Neural crest cell (in vitro differentiated cells): ENCODE data around the gene IMP3. TPM values are rescaled to one million over a fixed set of nuclear protein-coding genes. Genes with fewer than 3 reads are reported as not detected.
A peak's percentile ranks its signal among the peaks of the same experiment; 100 is the strongest.
"Not testable (repeated sequence)": the region's sequence is repeated elsewhere in the genome, so short reads cannot be mapped to it uniquely, and the experiment has no call there.

Experiments
- DNase-seq: peaks from one replicate; pipeline ENCODE4 v3.0.0; 2021; ENCODE audit warnings: low read depth, mixed read lengths, low spot score
- H3K27ac Mint-ChIP-seq: one replicate; pipeline ENCODE4 v1.8.0; 2021; ENCODE audit warnings: mild to moderate bottlenecking, mixed read lengths; ENCODE audit not compliant: unreplicated experiment
- H3K27me3 Mint-ChIP-seq: 2 replicates; pipeline ENCODE4 v1.8.0; 2021; ENCODE audit warnings: low read depth, mild to moderate bottlenecking, mixed read lengths
- H3K36me3 Mint-ChIP-seq: 2 replicates; pipeline ENCODE4 v1.8.0; 2021; ENCODE audit warnings: low read depth, mild to moderate bottlenecking, mixed read lengths
- H3K4me1 Mint-ChIP-seq: 2 replicates; pipeline ENCODE4 v1.8.0; 2021; ENCODE audit warnings: mixed read lengths
- H3K4me3 Mint-ChIP-seq: one replicate; pipeline ENCODE4 v1.8.0; 2021; ENCODE audit warnings: mild to moderate bottlenecking, mixed read lengths
- H3K9me3 Mint-ChIP-seq: 2 replicates; pipeline ENCODE4 v1.8.0; 2021; ENCODE audit warnings: mixed read lengths
- CTCF ChIP-seq: fragments of 200-600 bp; sonication (generic); conservative IDR thresholded peaks from 2 replicates; pipeline ENCODE4 v1.5.0; 2021; ENCODE audit warnings: antibody characterized with exemption, mild to moderate bottlenecking
- total RNA-seq: library from RNA; stranded (reverse); gene quantifications from 2 replicates; pipeline ENCODE4 v1.2.1, GENCODE V29; 2021

IMP3 gene
- total RNA-seq, 1 donor from 2014 or later, result 79.4 TPM

DNA sequence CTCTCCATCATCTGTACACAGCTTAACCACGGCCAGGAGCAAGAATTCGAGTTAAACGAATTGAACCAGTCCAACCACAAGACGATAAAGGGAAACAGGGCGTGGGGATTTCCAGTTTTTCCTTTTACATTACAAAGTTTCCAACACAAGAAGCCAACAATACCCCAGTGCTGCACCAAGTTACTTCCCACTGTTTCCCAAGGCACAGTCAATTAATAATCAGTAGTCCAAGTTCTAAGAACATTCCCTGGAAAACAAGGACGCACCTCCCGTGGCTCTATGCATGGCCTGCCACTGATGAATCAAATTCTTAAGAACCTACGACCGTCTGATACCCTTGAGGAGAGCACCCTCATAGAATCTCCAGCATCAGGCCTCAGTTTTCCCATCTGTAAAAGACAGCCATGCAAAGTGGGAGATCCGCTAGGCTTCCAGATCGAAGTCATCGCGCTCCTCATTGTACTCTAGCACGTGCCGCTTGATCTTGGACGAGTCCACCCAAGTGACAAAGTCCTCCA is 774 bp downstream of the IMP3 start:
- peak overlapping the region; percentile 88 for H3K27ac Mint-ChIP-seq
- no peak for TF ChIP-seq CTCF
- H3K9me3 Mint-ChIP-seq, result no peaks in the 10 kb centered on the region
- peak overlapping the region; percentile 92 for H3K4me3 Mint-ChIP-seq
- H3K27me3 Mint-ChIP-seq, result no peaks in the 10 kb centered on the region
- no peak for DNase-seq
- H3K4me1 Mint-ChIP-seq, result peaks cover 35% of the 10 kb centered on the region
- no peaks in the 10 kb centered on the region for H3K36me3 Mint-ChIP-seq

DNA sequence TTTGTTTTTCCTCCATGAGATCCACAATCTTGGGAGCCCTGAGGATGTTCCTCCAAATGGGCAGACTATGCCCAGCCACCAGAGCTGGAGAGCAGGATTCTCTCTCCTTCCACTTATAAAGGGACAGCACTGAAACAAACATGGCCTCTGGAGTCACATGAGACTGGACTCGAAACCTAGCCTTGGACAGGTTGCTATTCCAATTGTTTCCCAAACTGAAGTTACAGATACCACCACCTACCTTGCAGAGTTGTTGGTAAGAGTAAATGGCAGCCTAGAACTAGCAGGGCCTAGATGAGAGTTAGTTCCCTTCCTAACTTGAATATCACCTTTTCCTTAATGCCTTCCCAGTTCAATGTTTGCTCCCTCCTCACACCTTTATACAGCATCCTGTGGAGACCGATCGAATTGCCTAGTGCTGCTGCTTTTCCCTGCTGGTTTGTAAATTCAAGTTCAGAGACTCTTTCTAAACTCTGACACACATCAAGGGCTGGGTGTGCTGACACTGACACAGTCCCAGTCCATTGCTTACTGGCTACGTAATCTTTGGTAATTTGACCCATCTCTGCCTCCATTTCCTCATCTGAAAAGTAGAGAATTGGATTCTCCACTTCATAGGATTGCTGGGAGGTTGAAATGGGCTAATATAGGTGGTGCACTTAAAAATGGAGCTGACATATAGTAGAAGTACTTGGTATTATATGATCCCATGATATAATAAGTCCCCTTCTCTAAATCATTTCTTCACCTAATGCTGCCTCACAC is 2.6 kb downstream of the IMP3 start:
- Mint-ChIP-seq H3K4me3 (peak overlapping the region; percentile 92), H3K4me1 (peaks cover 35% of the 10 kb centered on the region), H3K27me3 (no peaks in the 10 kb centered on the region), H3K36me3 (no peaks in the 10 kb centered on the region), H3K27ac (no peak overlapping the region), H3K9me3 (no peaks in the 10 kb centered on the region)
- no peak for DNase-seq
- TF ChIP-seq CTCF, result no peak

GRCh38 chr15:75636026-75636425 is 4.0 kb downstream of the IMP3 start:
- H3K9me3 Mint-ChIP-seq, result no peaks in the 10 kb centered on the region
- no peak for TF ChIP-seq CTCF
- H3K27me3 Mint-ChIP-seq, result no peaks in the 10 kb centered on the region
- H3K27ac Mint-ChIP-seq, result no peak overlapping the region
- peaks cover 34% of the 10 kb centered on the region for H3K4me1 Mint-ChIP-seq
- H3K36me3 Mint-ChIP-seq, result no peaks in the 10 kb centered on the region
- no peak overlapping the region for H3K4me3 Mint-ChIP-seq
- no peak for DNase-seq

DNA sequence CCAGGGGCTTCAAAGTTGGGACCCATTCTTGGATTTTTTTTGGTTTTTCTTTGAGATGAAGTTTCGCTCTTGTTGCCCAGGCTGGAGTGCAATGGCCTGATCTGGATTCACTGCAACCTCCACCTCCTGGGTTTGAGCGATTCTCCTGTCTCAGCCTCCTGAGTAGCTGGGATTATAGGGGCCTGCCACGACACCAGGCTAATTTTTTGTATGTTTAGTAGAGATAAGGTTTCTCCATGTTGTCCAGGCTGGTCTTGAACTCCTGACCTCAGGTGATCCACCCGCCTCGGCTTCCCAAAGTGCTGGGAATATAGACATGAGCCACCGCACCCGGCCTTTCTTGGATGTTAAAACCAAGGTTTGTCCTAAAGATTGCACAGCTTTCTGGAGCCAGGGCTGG is 6.1 kb downstream of the IMP3 start:
- peaks cover 22% of the 10 kb centered on the region for H3K4me1 Mint-ChIP-seq
- H3K27me3 Mint-ChIP-seq, H3K27ac Mint-ChIP-seq, H3K36me3 Mint-ChIP-seq, H3K4me3 Mint-ChIP-seq, H3K9me3 Mint-ChIP-seq, DNase-seq: not testable (repeated sequence)

- Mint-ChIP-seq H3K4me3 (no peak overlapping the region), H3K27ac (no peak overlapping the region)
These were observed 8.1 kb downstream of the IMP3 start for GRCh38 chr15:75631935-75632334.

More at GRCh38 chr15:75631935-75632334, 8.1 kb downstream of the IMP3 start:
- TF ChIP-seq CTCF, result no peak
- H3K4me1 Mint-ChIP-seq, result peaks cover 4% of the 10 kb centered on the region
- no peak for DNase-seq
- H3K9me3 Mint-ChIP-seq, result no peaks in the 10 kb centered on the region
- no peaks in the 10 kb centered on the region for H3K27me3 Mint-ChIP-seq
- no peaks in the 10 kb centered on the region for H3K36me3 Mint-ChIP-seq
